OCI-LY3 (cell line): ENCODE data around the gene PCSK2.

Experiments used
- EZH2phosphoT487 ChIP-seq: fragments of 200-600 bp; shearing (Covaris generic); IDR thresholded peaks from 2 replicates; pipeline ENCODE4 v1.6.1; 2018; ENCODE audit warnings: antibody characterized with exemption, mixed run types, low read depth
- TF ChIP-seq, protein P1 (sequence below): fragments of 200-600, 300-600 bp; sonication (generic); IDR thresholded peaks from 2 replicates; pipeline ENCODE4 v1.5.1; 2014; ENCODE audit warnings: antibody characterized with exemption, low read length, low read depth

DNA sequence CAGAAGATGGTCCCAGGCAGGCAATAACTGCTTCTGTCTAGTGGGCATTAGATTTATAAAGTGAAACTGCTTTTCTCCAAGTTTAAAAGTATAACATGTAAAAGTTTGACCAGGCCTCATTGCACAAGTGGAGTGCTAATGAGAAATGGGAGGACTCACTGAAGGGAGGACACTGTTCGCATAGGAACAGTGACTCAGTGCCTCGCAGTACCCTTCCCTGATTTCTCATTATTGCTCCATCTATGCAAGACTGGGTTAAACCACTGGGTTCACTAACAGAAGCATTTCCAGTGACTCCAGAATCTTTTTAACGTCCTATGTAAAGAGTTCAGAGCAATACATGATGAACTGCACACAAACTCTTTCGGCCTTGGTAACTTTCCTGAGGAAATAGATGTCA is 79.6 kb downstream of the PCSK2 start:
- TF ChIP-seq, protein P1, sequence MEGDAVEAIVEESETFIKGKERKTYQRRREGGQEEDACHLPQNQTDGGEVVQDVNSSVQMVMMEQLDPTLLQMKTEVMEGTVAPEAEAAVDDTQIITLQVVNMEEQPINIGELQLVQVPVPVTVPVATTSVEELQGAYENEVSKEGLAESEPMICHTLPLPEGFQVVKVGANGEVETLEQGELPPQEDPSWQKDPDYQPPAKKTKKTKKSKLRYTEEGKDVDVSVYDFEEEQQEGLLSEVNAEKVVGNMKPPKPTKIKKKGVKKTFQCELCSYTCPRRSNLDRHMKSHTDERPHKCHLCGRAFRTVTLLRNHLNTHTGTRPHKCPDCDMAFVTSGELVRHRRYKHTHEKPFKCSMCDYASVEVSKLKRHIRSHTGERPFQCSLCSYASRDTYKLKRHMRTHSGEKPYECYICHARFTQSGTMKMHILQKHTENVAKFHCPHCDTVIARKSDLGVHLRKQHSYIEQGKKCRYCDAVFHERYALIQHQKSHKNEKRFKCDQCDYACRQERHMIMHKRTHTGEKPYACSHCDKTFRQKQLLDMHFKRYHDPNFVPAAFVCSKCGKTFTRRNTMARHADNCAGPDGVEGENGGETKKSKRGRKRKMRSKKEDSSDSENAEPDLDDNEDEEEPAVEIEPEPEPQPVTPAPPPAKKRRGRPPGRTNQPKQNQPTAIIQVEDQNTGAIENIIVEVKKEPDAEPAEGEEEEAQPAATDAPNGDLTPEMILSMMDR: no peak
- no peak for TF ChIP-seq EZH2phosphoT487
